ENCODE results near the gene DPM1. TPM values are rescaled to one million over a fixed set of nuclear protein-coding genes. Genes with fewer than 3 reads are reported as not detected.

The DPM1 gene
- total RNA-seq, 1 donor from 2014 or later = 37.5 TPM

GRCh38 chr20:50932016-50932485 lies 26.3 kb downstream of the DPM1 start:
- DNase-seq (ENCODE audit: low spot score in 2 of 2) = no peak
- TF ChIP-seq CTCF (IDR thresholded peaks at IDR 0.05) = no peak
- intact Hi-C loops (cut with DNase I) = no loop called here
- H3K27me3 ChIP-seq = no peaks in the 10 kb centered on the region
- peak overlapping the region; percentile 99 for H3K27ac ChIP-seq
- peaks cover 19 to 30% of the 10 kb centered on the region in 2 donors for H3K36me3 ChIP-seq
- H3K4me1 ChIP-seq = peaks cover 0 to 7% of the 10 kb centered on the region in 2 donors
- peak overlapping the region; percentile 89 to 98 for H3K4me3 ChIP-seq
- no peaks in the 10 kb centered on the region for H3K9me3 ChIP-seq

DNA sequence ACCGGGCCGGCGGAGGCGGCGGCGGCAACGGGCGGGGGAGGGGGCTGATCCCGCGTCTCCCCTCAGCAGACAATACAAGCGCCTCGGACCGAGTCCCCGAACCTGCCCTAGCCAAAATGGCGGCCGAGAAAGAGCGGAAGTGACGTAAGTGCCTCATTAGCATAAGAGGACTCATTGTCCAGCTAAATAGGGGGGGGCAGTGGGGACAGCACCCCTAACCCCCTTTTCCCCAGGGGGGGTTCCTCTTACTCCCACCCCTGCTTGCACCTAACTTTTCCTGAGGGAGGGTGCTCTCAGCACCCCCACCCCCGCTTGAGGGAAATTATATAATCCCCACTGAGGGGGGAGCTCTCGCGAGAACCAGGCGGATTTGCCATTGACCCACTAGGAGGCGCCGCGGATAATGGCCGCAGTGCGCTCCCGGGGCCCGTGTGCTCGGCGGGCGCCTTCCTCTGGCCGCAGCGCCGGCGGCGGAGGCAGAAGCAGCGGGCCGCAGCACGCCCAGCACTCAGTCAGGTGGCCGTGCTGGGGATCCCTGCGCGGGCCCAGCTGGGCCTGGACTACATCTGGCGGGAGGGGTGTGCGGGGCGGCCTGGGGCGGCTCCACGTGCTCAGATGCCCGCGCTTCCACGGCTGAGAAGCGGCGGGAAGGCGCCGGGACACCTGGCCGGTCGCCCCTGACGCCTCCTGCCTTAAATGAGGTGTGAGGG lies 26.9 kb downstream of the DPM1 start, which contains the start of gene ADNP:
TSS of gene ADNP (minus strand) at position 132 of the 710 bp plus-strand sequence. CDS start 27,441 bp downstream, outside the sequence.
- H3K9me3 ChIP-seq = no peaks in the 10 kb centered on the region
- peak within 1 kb of the TSS; percentile 99 for H3K27ac ChIP-seq
- intact Hi-C loops (cut with DNase I) = loop anchor here (1.0 kb wide), 1 partner anchor 27 kb away; the partner anchor contains the start of genes DPM1 and MOCS3
- TF ChIP-seq CTCF (IDR thresholded peaks at IDR 0.05) = peak; percentile 75 to 96 (median 83)
- H3K4me3 ChIP-seq = peak within 1 kb of the TSS; percentile 89 to 98
- no peaks in the 10 kb centered on the region for H3K27me3 ChIP-seq
- H3K4me1 ChIP-seq = peaks cover 0 to 7% of the 10 kb centered on the region in 2 donors
- H3K36me3 ChIP-seq = peaks cover 19 to 25% of the 10 kb centered on the region in 2 donors
- peak; percentile 73 to 95 for DNase-seq (ENCODE audit: low spot score in 2 of 2)

- H3K4me1 ChIP-seq = peaks cover 0 to 12% of the 10 kb centered on the region in 2 donors
- peak overlapping the region; percentile 99 for H3K27ac ChIP-seq
- no peaks in the 10 kb centered on the region for H3K27me3 ChIP-seq
- peaks cover 17 to 20% of the 10 kb centered on the region in 2 donors for H3K36me3 ChIP-seq
- no peak for DNase-seq (ENCODE audit: low spot score in 2 of 2)
- no peaks in the 10 kb centered on the region for H3K9me3 ChIP-seq
- no peak for TF ChIP-seq CTCF (IDR thresholded peaks at IDR 0.05)
- H3K4me3 ChIP-seq = peak overlapping the region; percentile 89 to 98
- intact Hi-C loops (cut with DNase I) = loop anchor here (1.0 kb wide), 1 partner anchor 27 kb away; the partner anchor contains the start of genes DPM1 and MOCS3
Measured at GRCh38 chr20:50930976-50931305, 27.4 kb downstream of the DPM1 start.

DNA sequence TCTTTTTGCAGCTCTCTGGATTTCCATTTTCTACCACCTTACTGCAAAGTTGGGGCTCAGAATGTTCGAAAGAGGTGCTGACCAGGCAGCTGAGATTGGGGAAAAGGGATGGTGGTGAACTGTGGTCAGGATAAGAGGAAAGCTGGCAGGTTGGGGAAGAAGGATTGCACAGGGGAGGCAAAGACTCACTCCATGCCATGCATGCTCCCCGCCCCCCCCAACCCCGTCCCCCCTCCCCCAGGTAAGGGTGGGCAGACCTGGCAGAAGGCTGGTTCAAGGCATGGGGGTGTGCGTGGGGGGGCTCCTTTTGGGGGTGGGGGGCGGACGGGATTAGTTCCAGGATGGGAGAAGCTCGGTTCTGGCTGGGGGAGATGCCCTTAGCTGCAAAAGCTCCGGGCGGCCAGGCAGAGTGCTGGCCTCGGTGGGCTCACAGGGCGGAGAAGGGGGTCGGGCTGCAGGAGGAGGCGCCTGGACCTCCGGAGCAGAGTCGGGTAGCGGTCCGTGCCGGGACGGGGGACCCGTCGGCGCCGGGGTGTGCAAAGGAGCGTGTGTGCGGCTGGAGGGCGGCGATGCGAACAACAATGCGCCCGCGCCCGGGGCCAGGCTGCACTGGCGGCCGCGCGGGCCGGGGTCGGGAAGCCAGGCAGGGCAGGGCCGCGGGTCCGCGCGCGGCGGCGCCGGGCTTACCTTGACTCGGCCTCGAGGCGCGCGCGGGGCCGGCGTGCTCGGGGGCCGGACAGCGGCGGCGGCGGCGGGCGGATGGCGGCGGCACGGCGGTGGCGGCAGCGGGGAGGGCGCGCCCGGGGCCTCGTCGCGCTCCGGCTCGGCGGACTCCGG lies 28.0 kb downstream of the DPM1 start:
- H3K36me3 ChIP-seq = peaks cover 12 to 14% of the 10 kb centered on the region in 2 donors
- no peaks in the 10 kb centered on the region for H3K27me3 ChIP-seq
- intact Hi-C loops (cut with DNase I) = no loop called here
- H3K27ac ChIP-seq = peak overlapping the region; percentile 99
- peaks cover 0 to 17% of the 10 kb centered on the region in 2 donors for H3K4me1 ChIP-seq
- TF ChIP-seq CTCF (IDR thresholded peaks at IDR 0.05) = no peak
- H3K9me3 ChIP-seq = no peaks in the 10 kb centered on the region
- peak overlapping the region; percentile 89 to 98 for H3K4me3 ChIP-seq
- DNase-seq (ENCODE audit: low spot score in 2 of 2) = peak in 1 of 2 donors; percentile 66

GRCh38 chr20:50929299-50930138 lies 28.8 kb downstream of the DPM1 start:
- Histone ChIP-seq H3K4me3 (peak overlapping the region; percentile 89 to 98), H3K36me3 (peaks cover 10% of the 10 kb centered on the region in 2 donors), H3K9me3 (no peaks in the 10 kb centered on the region), H3K27ac (peak overlapping the region; percentile 72 to 75), H3K4me1 (peaks cover 0 to 18% of the 10 kb centered on the region in 2 donors), H3K27me3 (no peaks in the 10 kb centered on the region)
- peak; percentile 92 to 95 (median 93) for TF ChIP-seq CTCF (IDR thresholded peaks at IDR 0.05)
- DNase-seq (ENCODE audit: low spot score in 2 of 2) = peak; percentile 65 to 96
- intact Hi-C loops (cut with DNase I) = loop anchor here (1.0 kb wide), 2 partner anchors 111 to 135 kb away; no protein-coding TSS in a partner anchor

All from ascending aorta (tissue), 2 donors.